Mammary epithelial cell (primary cell): Measurements from ENCODE around the gene HID1.

Source experiments
- CTCF ChIP-seq, 2 donors: IDR thresholded peaks in 1 of 2; conservative IDR thresholded peaks in 1 of 2; 2 replicates each; pipeline ENCODE4 v1.5.1; 2011 to 2012; ENCODE audit warnings: inconsistent platforms in 2 of 2, low read length in 2 of 2, mild to moderate bottlenecking in 2 of 2, control low read depth in 1 of 2, low read depth in 1 of 2; ENCODE audit not compliant: insufficient read depth in 1 of 2; ENCODE audit errors: extremely low read depth in 1 of 2
- EZH2 ChIP-seq: IDR thresholded peaks from 2 replicates; pipeline ENCODE4 v1.6.1; 2012; ENCODE audit warnings: low read length, inconsistent platforms, borderline replicate concordance

- TF ChIP-seq CTCF (conservative IDR thresholded peaks at IDR 0.05 in 1 of 2, IDR thresholded peaks at IDR 0.05 in 1 of 2; ENCODE audit: extremely low read depth in 1 of 2, insufficient read depth in 1 of 2, low read depth in 1 of 2, low read length in 2 of 2) (no peak), EZH2 (no peak)
These were observed 21.5 kb downstream of the HID1 start for GRCh38 chr17:74951065-74951464.
